RWPE2 (cell line): Measurements from ENCODE around the gene CARS2.
"Not testable (repeated sequence)": the region's sequence is repeated elsewhere in the genome, so short reads cannot be mapped to it uniquely, and the experiment has no call there.

Experiments
- ATAC-seq: fragments of 200-7000 bp; cut with Tn5 transposase; 3 replicates; pipeline ENCODE4 v1.9.1; 2021; ENCODE audit warnings: low read depth
- DNase-seq: peaks from one replicate; pipeline ENCODE4 v3.0.0-alpha.2; 2020; ENCODE audit warnings: low spot score
- H3K27ac ChIP-seq: fragments of 450-650 bp; 2 replicates; pipeline ENCODE4 v1.5.1; 2017; ENCODE audit warnings: mild to moderate bottlenecking; ENCODE audit not compliant: poor library complexity, severe bottlenecking
- H3K27me3 ChIP-seq: fragments of 250-450 bp; sonication (Bioruptor Pico); 2 replicates; pipeline ENCODE4 v1.5.1; 2021; ENCODE audit warnings: mild to moderate bottlenecking, moderate library complexity; ENCODE audit not compliant: insufficient read depth, poor library complexity, severe bottlenecking
- H3K36me3 ChIP-seq: fragments of 250-450 bp; sonication (Bioruptor Pico); 2 replicates; pipeline ENCODE4 v1.5.1; 2020; ENCODE audit warnings: low read depth, mild to moderate bottlenecking, moderate library complexity
- H3K4me1 ChIP-seq: fragments of 250-450 bp; sonication (Bioruptor Pico); 2 replicates; pipeline ENCODE4 v1.5.1; 2021; ENCODE audit warnings: mild to moderate bottlenecking, moderate library complexity; ENCODE audit not compliant: insufficient read depth, poor library complexity, severe bottlenecking
- H3K4me3 ChIP-seq: fragments of 250-450 bp; sonication (Bioruptor Pico); 2 replicates; pipeline ENCODE4 v1.5.1; 2021; ENCODE audit warnings: mild to moderate bottlenecking, moderate library complexity; ENCODE audit not compliant: severe bottlenecking
- H3K9me3 ChIP-seq: fragments of 250-450 bp; sonication (Bioruptor Pico); 2 replicates; pipeline ENCODE4 v1.5.1; 2021; ENCODE audit warnings: mild to moderate bottlenecking, moderate library complexity; ENCODE audit not compliant: severe bottlenecking
- TF ChIP-seq, protein P1 (sequence below): fragments of 450-650 bp; IDR thresholded peaks from one replicate; pipeline ENCODE4 v1.5.1; 2017; ENCODE audit warnings: mild to moderate bottlenecking, moderate library complexity; ENCODE audit not compliant: poor library complexity, severe bottlenecking

Gene CARS2

GRCh38 chr13:110633776-110634175 is 72.1 kb downstream of the CARS2 start:
- Histone ChIP-seq H3K27me3 (no peaks in the 10 kb centered on the region), H3K9me3 (no peaks in the 10 kb centered on the region), H3K36me3 (peaks cover 84% of the 10 kb centered on the region), H3K4me3 (no peak overlapping the region), H3K4me1 (no peaks in the 10 kb centered on the region), H3K27ac (no peak overlapping the region)
- TF ChIP-seq, protein P1, sequence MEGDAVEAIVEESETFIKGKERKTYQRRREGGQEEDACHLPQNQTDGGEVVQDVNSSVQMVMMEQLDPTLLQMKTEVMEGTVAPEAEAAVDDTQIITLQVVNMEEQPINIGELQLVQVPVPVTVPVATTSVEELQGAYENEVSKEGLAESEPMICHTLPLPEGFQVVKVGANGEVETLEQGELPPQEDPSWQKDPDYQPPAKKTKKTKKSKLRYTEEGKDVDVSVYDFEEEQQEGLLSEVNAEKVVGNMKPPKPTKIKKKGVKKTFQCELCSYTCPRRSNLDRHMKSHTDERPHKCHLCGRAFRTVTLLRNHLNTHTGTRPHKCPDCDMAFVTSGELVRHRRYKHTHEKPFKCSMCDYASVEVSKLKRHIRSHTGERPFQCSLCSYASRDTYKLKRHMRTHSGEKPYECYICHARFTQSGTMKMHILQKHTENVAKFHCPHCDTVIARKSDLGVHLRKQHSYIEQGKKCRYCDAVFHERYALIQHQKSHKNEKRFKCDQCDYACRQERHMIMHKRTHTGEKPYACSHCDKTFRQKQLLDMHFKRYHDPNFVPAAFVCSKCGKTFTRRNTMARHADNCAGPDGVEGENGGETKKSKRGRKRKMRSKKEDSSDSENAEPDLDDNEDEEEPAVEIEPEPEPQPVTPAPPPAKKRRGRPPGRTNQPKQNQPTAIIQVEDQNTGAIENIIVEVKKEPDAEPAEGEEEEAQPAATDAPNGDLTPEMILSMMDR, result no peak
- ATAC-seq (no peak), DNase-seq (no peak)

- ATAC-seq, H3K4me1 ChIP-seq, H3K4me3 ChIP-seq, H3K27ac ChIP-seq, DNase-seq, H3K9me3 ChIP-seq, H3K27me3 ChIP-seq: not testable (repeated sequence)
- H3K36me3 ChIP-seq, result peaks cover 76% of the 10 kb centered on the region
These were observed 73.7 kb downstream of the CARS2 start for GRCh38 chr13:110632255-110632654.

GRCh38 chr13:110630566-110631119 is 75.3 kb downstream of the CARS2 start:
- ATAC-seq, result no peak
- Histone ChIP-seq H3K4me3 (no peak overlapping the region), H3K36me3 (peaks cover 60% of the 10 kb centered on the region), H3K4me1 (no peaks in the 10 kb centered on the region), H3K27ac (no peak overlapping the region), H3K27me3 (no peaks in the 10 kb centered on the region), H3K9me3 (no peaks in the 10 kb centered on the region)
- TF ChIP-seq, protein P1, result no peak
- no peak for DNase-seq

DNA sequence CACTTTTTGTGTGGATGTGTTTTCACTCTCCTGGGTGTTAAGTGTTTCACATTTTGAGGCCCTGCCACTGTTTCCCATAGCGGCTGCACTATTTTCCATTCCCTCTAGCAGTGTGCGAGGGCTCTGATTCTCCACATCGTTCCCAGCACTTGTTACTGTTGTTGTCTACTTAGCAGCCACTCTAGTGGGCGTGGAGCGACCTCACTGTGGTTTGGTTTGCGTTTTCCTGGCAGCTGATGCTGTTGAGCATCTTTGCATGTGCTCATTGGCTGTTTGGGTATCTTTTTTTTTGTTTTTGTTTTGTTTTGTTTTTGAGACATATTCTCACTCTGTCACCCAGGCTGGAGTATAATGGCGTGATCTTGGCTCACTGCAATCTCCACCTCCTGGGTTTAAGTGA is 76.2 kb downstream of the CARS2 start:
- no peak for ATAC-seq
- Histone ChIP-seq H3K4me3 (no peak overlapping the region), H3K4me1 (no peaks in the 10 kb centered on the region), H3K27me3 (no peaks in the 10 kb centered on the region), H3K9me3 (no peaks in the 10 kb centered on the region), H3K27ac (no peak overlapping the region), H3K36me3 (peaks cover 52% of the 10 kb centered on the region)
- TF ChIP-seq, protein P1, result no peak
- DNase-seq, result no peak

DNA sequence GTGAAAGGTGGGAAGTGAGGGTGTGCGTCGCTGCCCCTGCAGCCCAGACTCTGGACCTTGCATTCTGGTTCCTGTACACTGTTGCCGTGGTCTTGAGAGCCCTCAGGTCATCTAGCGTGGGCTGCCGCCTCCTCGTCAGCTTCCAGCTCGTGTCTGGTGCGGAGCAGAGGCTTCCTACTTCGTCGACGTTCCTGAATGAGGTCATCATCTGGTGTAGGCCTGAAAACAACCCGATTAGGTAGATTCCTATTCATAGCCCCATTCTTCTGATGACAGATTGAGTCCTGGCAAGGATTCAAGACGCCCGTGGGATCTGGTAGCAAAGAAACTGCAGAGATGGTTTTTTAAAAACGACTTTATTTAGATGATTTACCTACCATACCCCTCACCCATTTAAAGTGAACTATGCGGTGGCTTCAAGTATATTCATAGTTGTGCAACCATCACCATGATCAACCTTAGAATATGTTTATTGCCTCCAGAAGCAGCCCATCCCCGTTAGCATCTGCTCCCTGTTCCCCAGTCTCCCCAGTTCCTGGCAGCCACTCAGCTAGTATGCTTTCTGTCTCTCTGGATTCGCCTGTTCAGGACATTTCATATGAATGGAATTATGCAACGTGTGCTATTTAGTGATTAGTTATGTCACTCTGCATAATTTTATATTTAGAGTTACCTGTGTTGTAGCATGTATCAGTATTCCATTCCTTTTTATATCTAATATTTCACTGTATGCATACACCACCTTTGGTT is 76.8 kb downstream of the CARS2 start:
- H3K36me3 ChIP-seq, result peaks cover 52% of the 10 kb centered on the region

More for the DNA sequence above, 76.8 kb downstream of the CARS2 start:
- no peaks in the 10 kb centered on the region for H3K4me1 ChIP-seq
- TF ChIP-seq, protein P1, result no peak
- H3K27me3 ChIP-seq, result no peaks in the 10 kb centered on the region
- no peak for DNase-seq
- H3K27ac ChIP-seq, result no peak overlapping the region
- no peaks in the 10 kb centered on the region for H3K9me3 ChIP-seq
- ATAC-seq, result no peak
- no peak overlapping the region for H3K4me3 ChIP-seq
